ENCODE measurements around the gene NCOA1. TPM values are rescaled to one million over a fixed set of nuclear protein-coding genes. Genes with fewer than 3 reads are reported as not detected.

The NCOA1 gene
- total and polyA plus RNA-seq, 10 of the 15 experiments (the other 5 are each of a cell fraction or from before 2014, with no cell fraction given): 1.8 to 35.6 (median 6.1) TPM

DNA sequence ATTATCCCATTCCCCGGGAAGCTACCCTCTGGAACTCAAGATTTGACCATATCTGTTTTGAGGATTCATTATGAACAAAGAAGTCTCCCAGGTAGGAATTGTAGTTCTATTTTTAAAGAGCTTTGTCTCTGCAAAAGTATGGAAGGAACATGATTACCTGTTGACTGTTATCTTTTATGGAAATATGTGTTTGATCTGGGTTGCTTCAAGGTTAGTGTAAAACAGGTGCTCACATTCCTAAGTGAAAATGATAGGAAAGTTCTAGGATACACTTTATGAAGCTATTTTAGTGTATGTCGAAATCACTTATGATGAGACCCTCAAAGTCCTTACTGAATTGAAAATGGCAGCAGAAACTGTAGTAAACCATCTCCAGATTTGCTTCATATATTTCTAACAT lies 153.0 kb downstream of the NCOA1 start (continued):
- TF ChIP-seq, protein P1, sequence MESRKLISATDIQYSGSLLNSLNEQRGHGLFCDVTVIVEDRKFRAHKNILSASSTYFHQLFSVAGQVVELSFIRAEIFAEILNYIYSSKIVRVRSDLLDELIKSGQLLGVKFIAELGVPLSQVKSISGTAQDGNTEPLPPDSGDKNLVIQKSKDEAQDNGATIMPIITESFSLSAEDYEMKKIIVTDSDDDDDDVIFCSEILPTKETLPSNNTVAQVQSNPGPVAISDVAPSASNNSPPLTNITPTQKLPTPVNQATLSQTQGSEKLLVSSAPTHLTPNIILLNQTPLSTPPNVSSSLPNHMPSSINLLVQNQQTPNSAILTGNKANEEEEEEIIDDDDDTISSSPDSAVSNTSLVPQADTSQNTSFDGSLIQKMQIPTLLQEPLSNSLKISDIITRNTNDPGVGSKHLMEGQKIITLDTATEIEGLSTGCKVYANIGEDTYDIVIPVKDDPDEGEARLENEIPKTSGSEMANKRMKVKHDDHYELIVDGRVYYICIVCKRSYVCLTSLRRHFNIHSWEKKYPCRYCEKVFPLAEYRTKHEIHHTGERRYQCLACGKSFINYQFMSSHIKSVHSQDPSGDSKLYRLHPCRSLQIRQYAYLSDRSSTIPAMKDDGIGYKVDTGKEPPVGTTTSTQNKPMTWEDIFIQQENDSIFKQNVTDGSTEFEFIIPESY (IDR thresholded peaks at IDR 0.05): no peak
- TF ChIP-seq TARDBP (IDR thresholded peaks at IDR 0.05; ENCODE audit: borderline replicate concordance) (no peak), CBFB (IDR thresholded peaks at IDR 0.05; ENCODE audit: low read depth) (no peak), IKZF2 (IDR thresholded peaks at IDR 0.05) (no peak), HCFC1 (IDR thresholded peaks at IDR 0.05; ENCODE audit: low read length) (no peak), NFIC (IDR thresholded peaks at IDR 0.05; ENCODE audit: low read depth, low read length) (no peak)
- TF ChIP-seq, protein P2, sequence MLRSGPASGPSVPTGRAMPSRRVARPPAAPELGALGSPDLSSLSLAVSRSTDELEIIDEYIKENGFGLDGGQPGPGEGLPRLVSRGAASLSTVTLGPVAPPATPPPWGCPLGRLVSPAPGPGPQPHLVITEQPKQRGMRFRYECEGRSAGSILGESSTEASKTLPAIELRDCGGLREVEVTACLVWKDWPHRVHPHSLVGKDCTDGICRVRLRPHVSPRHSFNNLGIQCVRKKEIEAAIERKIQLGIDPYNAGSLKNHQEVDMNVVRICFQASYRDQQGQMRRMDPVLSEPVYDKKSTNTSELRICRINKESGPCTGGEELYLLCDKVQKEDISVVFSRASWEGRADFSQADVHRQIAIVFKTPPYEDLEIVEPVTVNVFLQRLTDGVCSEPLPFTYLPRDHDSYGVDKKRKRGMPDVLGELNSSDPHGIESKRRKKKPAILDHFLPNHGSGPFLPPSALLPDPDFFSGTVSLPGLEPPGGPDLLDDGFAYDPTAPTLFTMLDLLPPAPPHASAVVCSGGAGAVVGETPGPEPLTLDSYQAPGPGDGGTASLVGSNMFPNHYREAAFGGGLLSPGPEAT (IDR thresholded peaks at IDR 0.05; ENCODE audit: low read depth): no peak

DNA sequence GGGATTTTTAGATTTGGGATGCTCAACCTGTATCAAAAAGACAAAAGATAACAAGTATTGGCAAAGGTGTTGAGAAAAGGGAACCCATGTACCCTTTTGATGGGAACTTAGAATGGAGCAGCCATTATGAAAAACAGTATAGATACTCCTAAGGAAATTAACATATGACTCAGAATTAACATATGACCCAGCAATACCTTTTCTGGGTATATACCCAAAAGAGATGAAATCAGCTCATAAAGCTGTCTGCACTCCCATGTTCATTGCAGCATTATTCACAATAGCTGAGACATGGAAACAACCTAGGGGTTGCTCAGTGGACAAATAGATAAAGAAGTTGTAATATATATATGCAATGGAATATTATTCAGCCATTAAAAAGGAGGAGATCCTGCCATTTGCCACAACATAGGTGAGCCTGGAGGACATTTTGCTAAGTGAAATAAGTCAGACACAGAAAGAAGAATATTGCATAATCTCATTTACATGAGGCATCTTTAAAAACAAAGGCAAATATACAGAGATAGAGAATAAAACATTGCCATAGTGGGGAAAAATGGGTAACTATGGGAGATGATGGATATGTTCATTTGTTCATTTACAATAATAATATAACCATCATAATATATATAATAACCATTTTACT lies 160.1 kb downstream of the NCOA1 start:
- no peak overlapping the region for H3K4me3 ChIP-seq
- no peak for DNase-seq (ENCODE audit: low read depth, low spot score)
- RAD21 ChIA-PET (ENCODE audit: unreplicated experiment): no interaction called here
- no peak for FAIRE-seq
- no peaks in the 10 kb centered on the region for H3K36me3 ChIP-seq (ENCODE audit: control insufficient read depth in 2 of 2, insufficient read depth in 2 of 2, low read length in 1 of 2)
- SMC1A ChIA-PET (ENCODE audit: uncharacterized antibody, unreplicated experiment): interaction anchor here (1.0 to 1.6 kb wide), 2 partner anchors 10 to 12 kb away, joined by 3 to 5 read pairs; no protein-coding TSS in a partner anchor
- ATAC-seq: no peak
- in situ Hi-C loops (cut with MboI) (no loop called here), intact Hi-C loops (cut with micrococcal nuclease; ENCODE audit: unreplicated experiment) (no loop called here)
- no peaks in the 10 kb centered on the region; the same call in 1 of the 2 replicates for H3K79me2 ChIP-seq (ENCODE audit: control insufficient read depth, insufficient read depth, low read length)
- H3K27me3 ChIP-seq (replicated peaks in 1 of 2; ENCODE audit: control insufficient read depth in 2 of 2, insufficient read depth in 2 of 2, low read length in 1 of 2): no peaks in the 10 kb centered on the region
- no peak overlapping the region for H3K4me2 ChIP-seq (ENCODE audit: control insufficient read depth, insufficient read depth)
- H3K9me3 ChIP-seq (replicated peaks; ENCODE audit: control insufficient read depth, insufficient read depth, low read length): peaks cover 3% of the 10 kb centered on the region; the same call in 2 of the 3 replicates
- H4K20me1 ChIP-seq (ENCODE audit: control insufficient read depth, insufficient read depth): no peaks in the 10 kb centered on the region
- H3K9ac ChIP-seq (ENCODE audit: control insufficient read depth, insufficient read depth, low read length): no peak overlapping the region
- CTCF ChIA-PET: interaction anchor here (0.5 to 0.9 kb wide), 3 partner anchors 38 to 130 kb away, joined by 3 to 4 read pairs (median 3); no protein-coding TSS in a partner anchor
- peaks cover 12% of the 10 kb centered on the region for H3K4me1 ChIP-seq (ENCODE audit: control insufficient read depth, insufficient read depth, low read length)
- BruUV-seq (replicated peaks): no TSS peak
- no peak overlapping the region for H2AFZ ChIP-seq (ENCODE audit: control insufficient read depth, low read depth, low read length)
- POLR2A ChIA-PET: no interaction called here
- no peak overlapping the region for H3K27ac ChIP-seq (ENCODE audit: control insufficient read depth, insufficient read depth)
- TF ChIP-seq, protein P3, sequence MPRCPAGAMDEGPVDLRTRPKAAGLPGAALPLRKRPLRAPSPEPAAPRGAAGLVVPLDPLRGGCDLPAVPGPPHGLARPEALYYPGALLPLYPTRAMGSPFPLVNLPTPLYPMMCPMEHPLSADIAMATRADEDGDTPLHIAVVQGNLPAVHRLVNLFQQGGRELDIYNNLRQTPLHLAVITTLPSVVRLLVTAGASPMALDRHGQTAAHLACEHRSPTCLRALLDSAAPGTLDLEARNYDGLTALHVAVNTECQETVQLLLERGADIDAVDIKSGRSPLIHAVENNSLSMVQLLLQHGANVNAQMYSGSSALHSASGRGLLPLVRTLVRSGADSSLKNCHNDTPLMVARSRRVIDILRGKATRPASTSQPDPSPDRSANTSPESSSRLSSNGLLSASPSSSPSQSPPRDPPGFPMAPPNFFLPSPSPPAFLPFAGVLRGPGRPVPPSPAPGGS (IDR thresholded peaks at IDR 0.05; ENCODE audit: borderline replicate concordance, insufficient read depth, low read depth, low read length, poor library complexity, severe bottlenecking): no peak
- TF ChIP-seq, protein P4, sequence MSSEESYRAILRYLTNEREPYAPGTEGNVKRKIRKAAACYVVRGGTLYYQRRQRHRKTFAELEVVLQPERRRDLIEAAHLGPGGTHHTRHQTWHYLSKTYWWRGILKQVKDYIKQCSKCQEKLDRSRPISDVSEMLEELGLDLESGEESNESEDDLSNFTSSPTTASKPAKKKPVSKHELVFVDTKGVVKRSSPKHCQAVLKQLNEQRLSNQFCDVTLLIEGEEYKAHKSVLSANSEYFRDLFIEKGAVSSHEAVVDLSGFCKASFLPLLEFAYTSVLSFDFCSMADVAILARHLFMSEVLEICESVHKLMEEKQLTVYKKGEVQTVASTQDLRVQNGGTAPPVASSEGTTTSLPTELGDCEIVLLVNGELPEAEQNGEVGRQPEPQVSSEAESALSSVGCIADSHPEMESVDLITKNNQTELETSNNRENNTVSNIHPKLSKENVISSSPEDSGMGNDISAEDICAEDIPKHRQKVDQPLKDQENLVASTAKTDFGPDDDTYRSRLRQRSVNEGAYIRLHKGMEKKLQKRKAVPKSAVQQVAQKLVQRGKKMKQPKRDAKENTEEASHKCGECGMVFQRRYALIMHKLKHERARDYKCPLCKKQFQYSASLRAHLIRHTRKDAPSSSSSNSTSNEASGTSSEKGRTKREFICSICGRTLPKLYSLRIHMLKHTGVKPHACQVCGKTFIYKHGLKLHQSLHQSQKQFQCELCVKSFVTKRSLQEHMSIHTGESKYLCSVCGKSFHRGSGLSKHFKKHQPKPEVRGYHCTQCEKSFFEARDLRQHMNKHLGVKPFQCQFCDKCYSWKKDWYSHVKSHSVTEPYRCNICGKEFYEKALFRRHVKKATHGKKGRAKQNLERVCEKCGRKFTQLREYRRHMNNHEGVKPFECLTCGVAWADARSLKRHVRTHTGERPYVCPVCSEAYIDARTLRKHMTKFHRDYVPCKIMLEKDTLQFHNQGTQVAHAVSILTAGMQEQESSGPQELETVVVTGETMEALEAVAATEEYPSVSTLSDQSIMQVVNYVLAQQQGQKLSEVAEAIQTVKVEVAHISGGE (CRISPR knock-in tag; IDR thresholded peaks at IDR 0.05): no peak
- no peak for TF ChIP-seq ZNF217 (IDR thresholded peaks at IDR 0.05)

All from GM12878 (cell line).